ENCODE measurements around the gene CREB3. TPM values are rescaled to one million over a fixed set of nuclear protein-coding genes. Genes with fewer than 3 reads are reported as not detected.

CREB3 gene
- total RNA-seq, 1 experiment from 2014 or later = 58.7 TPM

- Mint-ChIP-seq H3K27ac (ENCODE audit: low read depth, unreplicated experiment) (no peak overlapping the region), H3K4me1 (ENCODE audit: insufficient read depth, unreplicated experiment) (peaks cover 9% of the 10 kb centered on the region)
- no TSS peak for BruUV-seq (replicated peaks)
Measured at GRCh38 chr9:35763803-35764202, 31.3 kb downstream of the CREB3 start.

GRCh38 chr9:35766997-35767396, 34.5 kb downstream of the CREB3 start:
- ChIA-PET CTCF (interaction anchor here (0.6 kb wide), 1 partner anchor 59 kb away, joined by 3 read pairs; no protein-coding TSS in a partner anchor), POLR2A (no interaction called here)
- Mint-ChIP-seq H3K27ac (ENCODE audit: low read depth, unreplicated experiment) (no peak overlapping the region), H3K4me1 (ENCODE audit: insufficient read depth, unreplicated experiment) (no peaks in the 10 kb centered on the region), H3K36me3 (ENCODE audit: insufficient read depth, unreplicated experiment) (no peaks in the 10 kb centered on the region), H3K9me3 (ENCODE audit: unreplicated experiment) (no peaks in the 10 kb centered on the region), H3K27me3 (ENCODE audit: insufficient read depth, unreplicated experiment) (no peaks in the 10 kb centered on the region), H3K4me3 (ENCODE audit: unreplicated experiment) (no peak overlapping the region)
- DNase-seq (ENCODE audit: unreplicated experiment) = no peak
- BruUV-seq (replicated peaks) = no TSS peak
- TF ChIP-seq CTCF (IDR thresholded peaks at IDR 0.05; ENCODE audit: unreplicated experiment) = no peak
- intact Hi-C loops (cut with micrococcal nuclease) = no loop called here

More at GRCh38 chr9:35763803-35764202, 31.3 kb downstream of the CREB3 start:
- TF ChIP-seq CTCF (IDR thresholded peaks at IDR 0.05; ENCODE audit: unreplicated experiment) = no peak
- no peak overlapping the region for H3K4me3 Mint-ChIP-seq (ENCODE audit: unreplicated experiment)
- no peaks in the 10 kb centered on the region for H3K9me3 Mint-ChIP-seq (ENCODE audit: unreplicated experiment)
- intact Hi-C loops (cut with micrococcal nuclease) = no loop called here
- CTCF ChIA-PET = interaction anchor here (0.6 kb wide), 1 partner anchor 119 kb away, joined by 4 read pairs; no protein-coding TSS in a partner anchor
- no peaks in the 10 kb centered on the region for H3K27me3 Mint-ChIP-seq (ENCODE audit: insufficient read depth, unreplicated experiment)
- POLR2A ChIA-PET = interaction anchor here (0.6 to 2.2 kb wide), 2 partner anchors 9 to 16 kb away, joined by 3 to 5 read pairs; no protein-coding TSS in a partner anchor
- H3K36me3 Mint-ChIP-seq (ENCODE audit: insufficient read depth, unreplicated experiment) = peaks cover 8% of the 10 kb centered on the region
- DNase-seq (ENCODE audit: unreplicated experiment) = no peak

DNA sequence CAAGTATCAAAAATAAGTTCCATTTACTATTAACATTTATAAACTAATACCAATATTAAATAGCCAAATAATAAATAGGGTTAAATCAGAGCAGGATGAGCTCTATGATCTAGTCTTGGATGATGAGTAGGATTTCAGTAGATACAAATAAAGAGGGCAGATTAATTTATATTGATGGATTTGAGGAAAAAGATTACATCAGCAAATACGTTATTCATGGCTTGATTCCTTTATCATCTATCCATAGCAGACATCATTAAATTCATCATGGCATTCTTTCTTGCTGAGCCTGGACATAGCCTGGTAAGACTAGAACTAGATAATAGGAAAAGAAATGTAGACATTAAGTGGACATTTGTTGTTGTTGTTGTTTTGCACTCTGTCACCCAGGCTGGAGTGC, 35.0 kb downstream of the CREB3 start:
- Mint-ChIP-seq H3K9me3 (ENCODE audit: unreplicated experiment) (no peaks in the 10 kb centered on the region), H3K4me3 (ENCODE audit: unreplicated experiment) (no peak overlapping the region), H3K36me3 (ENCODE audit: insufficient read depth, unreplicated experiment) (no peaks in the 10 kb centered on the region), H3K4me1 (ENCODE audit: insufficient read depth, unreplicated experiment) (no peaks in the 10 kb centered on the region), H3K27me3 (ENCODE audit: insufficient read depth, unreplicated experiment) (no peaks in the 10 kb centered on the region), H3K27ac (ENCODE audit: low read depth, unreplicated experiment) (no peak overlapping the region)
- no TSS peak for BruUV-seq (replicated peaks)
- TF ChIP-seq CTCF (IDR thresholded peaks at IDR 0.05; ENCODE audit: unreplicated experiment) = no peak
- ChIA-PET POLR2A (interaction anchor here (0.6 to 1.0 kb wide), 2 partner anchors 11 kb away, joined by 3 to 5 read pairs; no protein-coding TSS in a partner anchor), CTCF (interaction anchor here (0.6 to 2.1 kb wide), 3 partner anchors 12 to 59 kb away, joined by 3 to 10 read pairs (median 3); no protein-coding TSS in a partner anchor)
- intact Hi-C loops (cut with micrococcal nuclease) = no loop called here
- DNase-seq (ENCODE audit: unreplicated experiment) = no peak

DNA sequence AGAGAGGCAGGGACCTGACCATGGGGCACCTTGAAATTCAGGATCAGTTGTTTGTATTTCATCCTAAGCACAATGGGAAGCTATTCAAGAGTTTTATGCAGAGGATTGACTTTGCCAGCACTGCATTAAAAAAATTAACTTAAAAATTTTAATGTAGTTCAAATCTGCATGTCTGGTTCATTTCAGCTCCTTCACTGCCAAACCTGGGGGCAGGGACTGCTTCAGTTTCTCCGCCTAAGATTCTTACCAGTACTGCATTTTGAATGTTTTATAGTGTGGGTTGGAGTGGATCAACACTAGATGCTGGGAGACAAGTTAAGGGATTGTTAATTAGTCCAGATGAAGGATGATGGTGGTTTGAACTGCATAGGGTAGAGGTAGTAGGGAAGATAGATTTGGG, 37.3 kb downstream of the CREB3 start:
- no TSS peak for BruUV-seq (replicated peaks)
- intact Hi-C loops (cut with micrococcal nuclease) = no loop called here
- no peaks in the 10 kb centered on the region for H3K36me3 Mint-ChIP-seq (ENCODE audit: insufficient read depth, unreplicated experiment)
- CTCF ChIA-PET = interaction anchor here (0.6 to 2.1 kb wide), 9 partner anchors 14 to 112 kb away, joined by 3 to 10 read pairs (median 4); partner anchors contain the start of genes CCDC107 and RMRP
- H3K27ac Mint-ChIP-seq (ENCODE audit: low read depth, unreplicated experiment) = no peak overlapping the region
- POLR2A ChIA-PET = interaction anchor here (1.0 to 1.5 kb wide), 4 partner anchors 9 to 137 kb away, joined by 3 to 8 read pairs (median 5); partner anchors contain the start of genes HRCT1 and SPAG8
- H3K9me3 Mint-ChIP-seq (ENCODE audit: unreplicated experiment) = no peaks in the 10 kb centered on the region
- H3K4me1 Mint-ChIP-seq (ENCODE audit: insufficient read depth, unreplicated experiment) = no peaks in the 10 kb centered on the region
- DNase-seq (ENCODE audit: unreplicated experiment) = no peak
- TF ChIP-seq CTCF (IDR thresholded peaks at IDR 0.05; ENCODE audit: unreplicated experiment) = no peak
- no peaks in the 10 kb centered on the region for H3K27me3 Mint-ChIP-seq (ENCODE audit: insufficient read depth, unreplicated experiment)
- H3K4me3 Mint-ChIP-seq (ENCODE audit: unreplicated experiment) = no peak overlapping the region

Data from MCF 10A (cell line).